CD8-positive, alpha-beta memory T cell (primary cell): ENCODE results near the gene ASXL2. TPM values are rescaled to one million over a fixed set of nuclear protein-coding genes. Genes with fewer than 3 reads are reported as not detected.

Experiments used
- CTCF ChIA-PET: fragments of 350-600 bp; sonication (Branson Sonifier 250); formaldehyde crosslinking; loops from one replicate; lab custom pipeline; 2021; ENCODE audit warnings: antibody characterized with exemption; lab: Charles Lee
- POLR2A ChIA-PET: fragments of 350-600 bp; sonication (Branson Sonifier 250); formaldehyde crosslinking; loops from one replicate; lab custom pipeline; 2021; ENCODE audit warnings: antibody characterized with exemption; lab: Charles Lee
- DNase-seq, 5 donors: peaks; one replicate each; pipeline versions ENCODE4 v3.0.0 to v3.0.0-alpha.2; 2020 to 2022; ENCODE audit warnings: mixed read lengths in 1 of 5
- H3K27ac ChIP-seq: one replicate; pipeline ENCODE4 v1.7.0; 2013; ENCODE audit warnings: low read depth, mild to moderate bottlenecking, low read length, moderate library complexity
- H3K27me3 ChIP-seq: 2 replicates; pipeline ENCODE4 v1.7.0; 2013; ENCODE audit warnings: low read length, mild to moderate bottlenecking; ENCODE audit not compliant: insufficient read depth, poor library complexity, severe bottlenecking
- H3K36me3 ChIP-seq: 2 replicates; pipeline ENCODE4 v1.7.0; 2013; ENCODE audit warnings: mild to moderate bottlenecking, low read length, moderate library complexity; ENCODE audit not compliant: insufficient read depth
- H3K4me1 ChIP-seq: 2 replicates; pipeline ENCODE4 v1.7.0; 2013; ENCODE audit warnings: mild to moderate bottlenecking, low read length, moderate library complexity; ENCODE audit not compliant: insufficient read depth
- H3K4me3 ChIP-seq: 2 replicates; pipeline ENCODE4 v1.7.0; 2013; ENCODE audit warnings: mild to moderate bottlenecking, low read length
- H3K9me3 ChIP-seq: 2 replicates; pipeline ENCODE4 v1.7.0; 2013; ENCODE audit warnings: mild to moderate bottlenecking, low read length
- H3K27ac Mint-ChIP-seq, 8 donors: one replicate each; pipeline ENCODE4 v1.8.0; 2020 to 2021; ENCODE audit warnings: mixed read lengths in 8 of 8, mild to moderate bottlenecking in 6 of 8, inconsistent platforms in 3 of 8, moderate library complexity in 3 of 8
- H3K27me3 Mint-ChIP-seq, 2 donors: one replicate each; pipeline ENCODE4 v1.8.0; 2020 to 2021; ENCODE audit warnings: mixed read lengths in 2 of 2, mild to moderate bottlenecking in 1 of 2, moderate library complexity in 1 of 2
- H3K36me3 Mint-ChIP-seq, 3 donors: one replicate each; pipeline ENCODE4 v1.8.0; 2020 to 2021; ENCODE audit warnings: mixed read lengths in 3 of 3, inconsistent platforms in 1 of 3, mild to moderate bottlenecking in 1 of 3
- H3K4me1 Mint-ChIP-seq, 3 donors: one replicate each; pipeline ENCODE4 v1.8.0; 2020 to 2021; ENCODE audit warnings: mixed read lengths in 3 of 3, inconsistent platforms in 1 of 3, mild to moderate bottlenecking in 1 of 3
- H3K4me3 Mint-ChIP-seq, 7 donors: one replicate each; pipeline ENCODE4 v1.8.0; 2020 to 2021; ENCODE audit warnings: mixed read lengths in 7 of 7, mild to moderate bottlenecking in 6 of 7, moderate library complexity in 4 of 7, inconsistent platforms in 2 of 7
- H3K9me3 Mint-ChIP-seq, 5 donors: one replicate each; pipeline ENCODE4 v1.8.0; 2020 to 2022; ENCODE audit warnings: mixed read lengths in 5 of 5, mild to moderate bottlenecking in 3 of 5, moderate library complexity in 2 of 5, inconsistent platforms in 1 of 5
- polyA plus RNA-seq: library from polyadenylated mRNA; unstranded; fragments of 300-500 nt; fragmentation: Illumina TruSeq; gene quantifications from one replicate; pipeline ENCODE4 v1.2.3, GENCODE V29; 2021
- total RNA-seq, 2 experiments: library from RNA; stranded (reverse); gene quantifications; one replicate each; pipeline ENCODE4 v1.2.3, GENCODE V29; 2021

The ASXL2 gene
- total and polyA plus RNA-seq, 3 experiments from 2014 or later = 10.9 to 72.7 (median 67.5) TPM

GRCh38 chr2:25794544-25795276 is 83.6 kb downstream of the ASXL2 start:
- Histone ChIP-seq H3K4me1 (peaks cover 58% of the 10 kb centered on the region), H3K9me3 (no peaks in the 10 kb centered on the region), H3K4me3 (peak overlapping the region; percentile 57), H3K27me3 (no peaks in the 10 kb centered on the region), H3K36me3 (peaks cover 15% of the 10 kb centered on the region), H3K27ac (peak overlapping the region; percentile 60)
- DNase-seq = peak in 2 of 5 donors; percentile 32 to 46
- POLR2A ChIA-PET = interaction anchor here (0.5 to 1.5 kb wide), 4 partner anchors 15 to 84 kb away, joined by 3 to 6 read pairs (median 4); partner anchors contain the start of gene ASXL2
- Mint-ChIP-seq H3K4me3 (peak overlapping the region; percentile 87 to 95 (median 91)), H3K9me3 (no peaks in the 10 kb centered on the region), H3K36me3 (peaks cover 19 to 47% (median 31%) of the 10 kb centered on the region in 3 donors), H3K4me1 (peaks cover 80 to 94% (median 91%) of the 10 kb centered on the region in 3 donors), H3K27ac (peak overlapping the region; percentile 89 to 99 (median 94)), H3K27me3 (no peaks in the 10 kb centered on the region)
- CTCF ChIA-PET = interaction anchor here (0.5 to 2.3 kb wide), 4 partner anchors 57 to 533 kb away, joined by 3 to 8 read pairs (median 3); no protein-coding TSS in a partner anchor

DNA sequence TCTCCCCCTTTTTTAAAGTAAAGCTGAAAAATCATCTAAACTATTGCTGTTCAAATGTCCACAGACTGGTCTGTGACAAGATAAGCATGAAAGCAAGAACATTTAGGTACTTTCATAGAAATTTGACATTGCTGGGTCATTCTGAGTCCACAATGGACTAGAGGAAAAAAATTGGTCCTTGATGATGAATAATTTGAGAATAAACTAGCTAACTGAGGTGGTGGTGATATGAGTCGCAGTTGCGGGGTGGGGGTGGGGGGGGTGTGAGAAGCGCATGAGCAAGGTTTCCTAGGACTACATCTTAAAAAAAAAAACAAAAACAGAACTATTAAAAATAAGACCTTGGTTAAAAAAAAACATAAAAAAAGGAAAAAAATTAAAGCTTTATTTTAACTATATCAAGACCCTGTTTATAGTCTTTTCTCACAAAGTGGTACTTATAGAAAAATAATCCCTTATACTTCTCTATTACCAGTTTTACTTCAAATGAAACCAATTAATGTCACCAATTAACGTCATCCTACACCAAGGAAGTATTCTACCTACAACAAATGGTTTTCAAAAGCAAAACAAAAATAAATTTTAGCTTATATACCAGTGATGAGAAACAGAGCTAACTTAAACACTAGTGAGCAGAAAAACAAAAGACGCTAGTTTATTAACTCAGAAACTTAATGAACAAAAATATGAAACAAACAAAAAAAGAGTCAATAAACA is 88.1 kb downstream of the ASXL2 start:
- Mint-ChIP-seq H3K4me3 (peak overlapping the region; percentile 40 to 85 (median 78)), H3K27ac (peak overlapping the region in 7 of 8 donors; percentile 51 to 90 (median 64)), H3K36me3 (peaks cover 1 to 27% (median 6%) of the 10 kb centered on the region in 3 donors), H3K9me3 (no peaks in the 10 kb centered on the region), H3K4me1 (peaks cover 58 to 76% (median 73%) of the 10 kb centered on the region in 3 donors), H3K27me3 (no peaks in the 10 kb centered on the region)
- peak in 1 of 5 donors; percentile 26 for DNase-seq
- no peaks in the 10 kb centered on the region for H3K27me3 ChIP-seq
- H3K4me3 ChIP-seq = no peak overlapping the region
- ChIA-PET POLR2A (interaction anchor here (0.6 to 1.0 kb wide), 5 partner anchors 46 to 508 kb away, joined by 3 to 8 read pairs (median 4); no protein-coding TSS in a partner anchor), CTCF (interaction anchor here (0.8 to 1.6 kb wide), 4 partner anchors 17 to 92 kb away, joined by 3 to 4 read pairs (median 4); no protein-coding TSS in a partner anchor)
- no peaks in the 10 kb centered on the region for H3K36me3 ChIP-seq
- H3K27ac ChIP-seq = no peak overlapping the region
- no peaks in the 10 kb centered on the region for H3K9me3 ChIP-seq
- peaks cover 32% of the 10 kb centered on the region for H3K4me1 ChIP-seq

DNA sequence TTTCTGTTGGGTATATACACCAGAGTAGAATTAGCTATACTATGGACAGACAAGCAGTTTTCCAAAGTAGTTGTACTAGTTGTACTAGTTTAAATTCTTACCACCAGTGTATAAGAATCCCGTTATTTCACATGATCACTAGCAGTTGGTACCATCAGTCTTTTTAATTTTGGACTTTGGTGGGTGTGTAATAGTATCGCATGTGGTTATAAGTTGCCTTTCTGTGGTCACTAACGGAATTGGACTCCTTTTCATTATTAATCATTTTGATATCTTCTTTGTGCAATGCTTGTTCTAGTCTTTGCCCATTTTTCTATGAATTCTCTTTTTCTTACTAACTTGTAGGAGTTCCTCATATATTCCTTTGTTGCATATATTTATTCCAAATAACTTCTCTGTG is 89.8 kb downstream of the ASXL2 start:
- Mint-ChIP-seq H3K9me3 (no peaks in the 10 kb centered on the region), H3K4me3 (peak overlapping the region in 6 of 7 donors; percentile 10 to 68 (median 39)), H3K36me3 (peaks cover 3 to 30% (median 6%) of the 10 kb centered on the region in 3 donors), H3K4me1 (peaks cover 48 to 65% (median 61%) of the 10 kb centered on the region in 3 donors), H3K27me3 (no peaks in the 10 kb centered on the region), H3K27ac (peak overlapping the region in 6 of 8 donors; percentile 1 to 52 (median 18))
- Histone ChIP-seq H3K9me3 (no peaks in the 10 kb centered on the region), H3K27me3 (no peaks in the 10 kb centered on the region), H3K4me1 (peaks cover 17% of the 10 kb centered on the region), H3K36me3 (no peaks in the 10 kb centered on the region), H3K27ac (no peak overlapping the region), H3K4me3 (no peak overlapping the region)
- CTCF ChIA-PET = interaction anchor here (0.7 kb wide), 1 partner anchor 90 kb away, joined by 3 read pairs; the partner anchor contains the start of gene ASXL2
- DNase-seq = no peak
- POLR2A ChIA-PET = no interaction called here

- no peak for DNase-seq
- no peak overlapping the region for H3K4me3 Mint-ChIP-seq
- POLR2A ChIA-PET = no interaction called here
Observed at GRCh38 chr2:25787020-25787419, 91.3 kb downstream of the ASXL2 start.

GRCh38 chr2:25784404-25784803 is 93.9 kb downstream of the ASXL2 start:
- H3K4me1 ChIP-seq = peaks cover 14% of the 10 kb centered on the region
- H3K27ac ChIP-seq = no peak overlapping the region
- Mint-ChIP-seq H3K4me3 (no peak overlapping the region), H3K9me3 (no peaks in the 10 kb centered on the region), H3K27ac (peak overlapping the region in 2 of 8 donors; percentile 47 to 78), H3K27me3 (no peaks in the 10 kb centered on the region), H3K36me3 (peaks cover 0 to 38% (median 2%) of the 10 kb centered on the region in 3 donors), H3K4me1 (peaks cover 23 to 32% (median 26%) of the 10 kb centered on the region in 3 donors)
- H3K36me3 ChIP-seq = no peaks in the 10 kb centered on the region
- no peaks in the 10 kb centered on the region for H3K27me3 ChIP-seq
- no peaks in the 10 kb centered on the region for H3K9me3 ChIP-seq
- ChIA-PET POLR2A (no interaction called here), CTCF (interaction anchor here (0.7 kb wide), 1 partner anchor 11 kb away, joined by 4 read pairs; no protein-coding TSS in a partner anchor)
- H3K4me3 ChIP-seq = no peak overlapping the region
- no peak for DNase-seq

More at GRCh38 chr2:25787020-25787419, 91.3 kb downstream of the ASXL2 start:
- CTCF ChIA-PET = no interaction called here
- no peaks in the 10 kb centered on the region for H3K27me3 Mint-ChIP-seq
- Histone ChIP-seq H3K36me3 (no peaks in the 10 kb centered on the region), H3K9me3 (no peaks in the 10 kb centered on the region), H3K27ac (no peak overlapping the region), H3K4me1 (peaks cover 14% of the 10 kb centered on the region), H3K4me3 (no peak overlapping the region), H3K27me3 (no peaks in the 10 kb centered on the region)
- H3K27ac Mint-ChIP-seq = no peak overlapping the region
- no peaks in the 10 kb centered on the region for H3K9me3 Mint-ChIP-seq
- peaks cover 3 to 36% (median 6%) of the 10 kb centered on the region in 3 donors for H3K36me3 Mint-ChIP-seq
- peaks cover 41 to 56% (median 52%) of the 10 kb centered on the region in 3 donors for H3K4me1 Mint-ChIP-seq

GRCh38 chr2:25777077-25777476 is 101.2 kb downstream of the ASXL2 start:
- Histone ChIP-seq H3K27me3 (no peaks in the 10 kb centered on the region), H3K9me3 (no peaks in the 10 kb centered on the region), H3K4me1 (no peaks in the 10 kb centered on the region), H3K36me3 (no peaks in the 10 kb centered on the region), H3K27ac (no peak overlapping the region), H3K4me3 (no peak overlapping the region)
- peaks cover 11 to 18% (median 12%) of the 10 kb centered on the region in 3 donors for H3K4me1 Mint-ChIP-seq
- peaks cover 0 to 30% (median 6%) of the 10 kb centered on the region in 3 donors for H3K36me3 Mint-ChIP-seq
- no peak for DNase-seq
- peaks cover 0 to 1% (median 0%) of the 10 kb centered on the region in 5 donors for H3K9me3 Mint-ChIP-seq
- no peaks in the 10 kb centered on the region for H3K27me3 Mint-ChIP-seq
- no peak overlapping the region for H3K4me3 Mint-ChIP-seq
- no peak overlapping the region for H3K27ac Mint-ChIP-seq
- ChIA-PET CTCF (no interaction called here), POLR2A (no interaction called here)

DNA sequence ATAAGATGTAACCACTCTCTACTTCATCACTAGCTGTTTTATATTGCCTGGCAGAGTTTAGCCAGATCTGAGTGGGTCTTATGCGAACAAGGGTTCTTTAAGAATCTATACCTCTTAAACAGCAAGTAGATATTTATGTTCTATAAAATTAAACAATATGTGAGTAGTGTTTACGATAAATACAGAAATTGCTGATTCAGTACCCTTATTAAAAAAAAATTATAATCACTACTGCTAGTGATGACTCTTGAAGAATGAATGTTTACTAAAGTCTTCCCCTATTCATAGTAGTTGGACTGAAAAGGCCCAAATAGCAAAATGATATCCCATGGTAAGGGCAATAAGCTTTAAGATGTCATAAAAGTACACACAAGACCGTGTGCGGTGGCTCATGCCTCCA is 106.2 kb downstream of the ASXL2 start:
- DNase-seq = no peak
- ChIA-PET POLR2A (no interaction called here), CTCF (no interaction called here)
- Histone ChIP-seq H3K36me3 (peaks cover 13% of the 10 kb centered on the region), H3K27ac (no peak overlapping the region), H3K9me3 (no peaks in the 10 kb centered on the region), H3K27me3 (no peaks in the 10 kb centered on the region), H3K4me1 (no peaks in the 10 kb centered on the region), H3K4me3 (no peak overlapping the region)
- H3K36me3 Mint-ChIP-seq = peaks cover 0 to 57% (median 15%) of the 10 kb centered on the region in 3 donors
- H3K27me3 Mint-ChIP-seq = no peaks in the 10 kb centered on the region
- H3K9me3 Mint-ChIP-seq = peaks cover 0 to 1% (median 0%) of the 10 kb centered on the region in 5 donors
- peak overlapping the region in 1 of 8 donors; percentile 3 for H3K27ac Mint-ChIP-seq
- H3K4me1 Mint-ChIP-seq = peaks cover 12 to 26% (median 24%) of the 10 kb centered on the region in 3 donors
- no peak overlapping the region for H3K4me3 Mint-ChIP-seq
